ENCODE data around the gene UMODL1.

DNA sequence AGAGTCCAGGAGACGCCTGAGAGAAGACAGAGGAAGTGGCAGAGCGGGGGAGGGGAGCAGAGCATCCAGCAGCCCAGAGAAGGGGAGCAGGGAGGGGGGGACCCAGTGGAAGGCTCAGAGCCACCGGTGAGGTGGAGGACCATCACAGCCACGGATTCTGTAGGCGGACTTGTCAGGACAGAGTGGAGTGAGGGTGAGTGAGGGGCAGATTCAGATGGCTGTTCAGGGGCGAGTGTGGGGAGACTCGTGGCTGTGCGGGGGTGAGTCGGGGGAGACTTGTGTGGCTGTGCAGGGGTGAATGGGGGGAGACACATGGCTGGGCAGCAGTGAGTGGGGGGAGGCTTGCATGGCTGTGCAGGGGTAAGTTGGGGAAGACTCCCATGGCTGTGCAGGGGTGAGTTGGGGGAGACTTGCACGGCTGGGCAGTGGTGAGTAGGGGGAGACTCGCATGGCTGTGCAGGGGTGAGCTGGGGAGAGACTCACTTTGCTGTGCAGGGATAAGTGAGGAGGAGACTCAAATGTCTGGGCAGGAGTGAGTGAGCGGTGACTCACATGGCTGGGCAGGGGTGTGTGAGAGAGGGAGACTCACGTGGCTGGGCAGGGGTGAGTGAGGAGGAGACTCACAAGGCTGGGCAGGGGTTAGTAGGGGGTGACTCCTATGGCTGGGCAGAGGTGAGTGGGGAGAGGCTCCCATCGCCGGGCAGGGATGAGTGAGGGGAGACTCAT, 91.0 kb downstream of the UMODL1 start:
- TF ChIP-seq, protein P1, sequence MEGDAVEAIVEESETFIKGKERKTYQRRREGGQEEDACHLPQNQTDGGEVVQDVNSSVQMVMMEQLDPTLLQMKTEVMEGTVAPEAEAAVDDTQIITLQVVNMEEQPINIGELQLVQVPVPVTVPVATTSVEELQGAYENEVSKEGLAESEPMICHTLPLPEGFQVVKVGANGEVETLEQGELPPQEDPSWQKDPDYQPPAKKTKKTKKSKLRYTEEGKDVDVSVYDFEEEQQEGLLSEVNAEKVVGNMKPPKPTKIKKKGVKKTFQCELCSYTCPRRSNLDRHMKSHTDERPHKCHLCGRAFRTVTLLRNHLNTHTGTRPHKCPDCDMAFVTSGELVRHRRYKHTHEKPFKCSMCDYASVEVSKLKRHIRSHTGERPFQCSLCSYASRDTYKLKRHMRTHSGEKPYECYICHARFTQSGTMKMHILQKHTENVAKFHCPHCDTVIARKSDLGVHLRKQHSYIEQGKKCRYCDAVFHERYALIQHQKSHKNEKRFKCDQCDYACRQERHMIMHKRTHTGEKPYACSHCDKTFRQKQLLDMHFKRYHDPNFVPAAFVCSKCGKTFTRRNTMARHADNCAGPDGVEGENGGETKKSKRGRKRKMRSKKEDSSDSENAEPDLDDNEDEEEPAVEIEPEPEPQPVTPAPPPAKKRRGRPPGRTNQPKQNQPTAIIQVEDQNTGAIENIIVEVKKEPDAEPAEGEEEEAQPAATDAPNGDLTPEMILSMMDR (conservative IDR thresholded peaks at IDR 0.05 in 1 of 2, IDR thresholded peaks at IDR 0.05 in 1 of 2; ENCODE audit: low read depth in 1 of 2, low read length in 2 of 2), result no peak
- no peak for TF ChIP-seq EZH2 (IDR thresholded peaks at IDR 0.05; ENCODE audit: low read length, missing control alignments)

Data from fibroblast of lung (primary cell).